GM23338 (cell line): ENCODE results near the gene CADPS2. TPM values are rescaled to one million over a fixed set of nuclear protein-coding genes. Genes with fewer than 3 reads are reported as not detected.
A peak's percentile ranks its signal among the peaks of the same experiment; 100 is the strongest.

Source experiments
- ATAC-seq: fragments of 200-7000 bp; cut with Tn5 transposase; 3 replicates; pipeline ENCODE4 v1.9.1; 2020
- DNase-seq: peaks from one replicate; pipeline ENCODE4 v3.0.0-alpha.2; 2015; ENCODE audit warnings: low spot score
- H2AFZ ChIP-seq: fragments of 200-600 bp; sonication (generic); 2 replicates; pipeline ENCODE4 v1.8.0; 2016; ENCODE audit warnings: antibody characterized with exemption, mild to moderate bottlenecking, moderate library complexity
- H3F3A ChIP-seq: fragments of 200-600 bp; sonication (generic); replicated peaks from 2 replicates; pipeline ENCODE4 v1.8.0; 2017; ENCODE audit warnings: antibody characterized with exemption, mixed run types, low read depth
- H3K27ac ChIP-seq: fragments of 200-600 bp; sonication (generic); 2 replicates; pipeline ENCODE4 v1.6.1; 2016; ENCODE audit warnings: low read depth
- H3K27me3 ChIP-seq: fragments of 200-600 bp; sonication (generic); 2 replicates; pipeline ENCODE4 v1.8.0; 2016; ENCODE audit warnings: mild to moderate bottlenecking, mixed run types, moderate library complexity; ENCODE audit not compliant: insufficient read depth
- H3K36me3 ChIP-seq: fragments of 200-600 bp; sonication (generic); 2 replicates; pipeline ENCODE4 v1.8.0; 2016; ENCODE audit warnings: mild to moderate bottlenecking; ENCODE audit not compliant: insufficient read depth
- H3K4me1 ChIP-seq: fragments of 200-600 bp; sonication (generic); 2 replicates; pipeline ENCODE4 v1.8.0; 2016; ENCODE audit warnings: mild to moderate bottlenecking, moderate library complexity; ENCODE audit not compliant: insufficient read depth
- H3K4me2 ChIP-seq: fragments of 200-600 bp; sonication (generic); 2 replicates; pipeline ENCODE4 v1.7.1; 2017; ENCODE audit warnings: mixed run types
- H3K4me3 ChIP-seq: fragments of 200-600 bp; sonication (generic); 2 replicates; pipeline ENCODE4 v1.6.1; 2016; ENCODE audit warnings: mixed run types
- H3K79me2 ChIP-seq: fragments of 200-600 bp; sonication (generic); replicated peaks from 2 replicates; pipeline ENCODE4 v1.8.0; 2017; ENCODE audit warnings: mild to moderate bottlenecking; ENCODE audit not compliant: insufficient read depth
- H3K9me2 ChIP-seq: fragments of 200-600 bp; sonication (generic); 2 replicates; pipeline ENCODE4 v1.8.0; 2017; ENCODE audit not compliant: insufficient read depth
- H4K20me1 ChIP-seq: fragments of 200-600 bp; sonication (generic); replicated peaks from 2 replicates; pipeline ENCODE4 v1.8.0; 2017; ENCODE audit warnings: mild to moderate bottlenecking; ENCODE audit not compliant: insufficient read depth
- H3K27ac Mint-ChIP-seq: 2 replicates; pipeline ENCODE4 v1.8.0; 2020; ENCODE audit warnings: inconsistent platforms, mild to moderate bottlenecking, moderate library complexity, mixed read lengths
- H3K27me3 Mint-ChIP-seq: 3 replicates; pipeline ENCODE4 v1.8.0; 2022; ENCODE audit warnings: low read depth, mild to moderate bottlenecking, moderate library complexity, mixed read lengths, inconsistent platforms; ENCODE audit not compliant: insufficient read depth, poor library complexity
- H3K36me3 Mint-ChIP-seq: 3 replicates; pipeline ENCODE4 v1.8.0; 2021; ENCODE audit warnings: low read depth, mild to moderate bottlenecking, inconsistent platforms, moderate library complexity, mixed read lengths
- H3K4me1 Mint-ChIP-seq: 3 replicates; pipeline ENCODE4 v1.8.0; 2020; ENCODE audit warnings: mild to moderate bottlenecking, inconsistent platforms, mixed read lengths
- H3K4me3 Mint-ChIP-seq: 3 replicates; pipeline ENCODE4 v1.8.0; 2021; ENCODE audit warnings: moderate library complexity, mild to moderate bottlenecking, inconsistent platforms, mixed read lengths
- H3K9me3 Mint-ChIP-seq: 3 replicates; pipeline ENCODE4 v1.8.0; 2020; ENCODE audit warnings: moderate library complexity, mild to moderate bottlenecking, inconsistent platforms, mixed read lengths
- CREB1 ChIP-seq: fragments of 250-450 bp; sonication (Bioruptor Pico); IDR thresholded peaks from 2 replicates; pipeline ENCODE4 v1.5.0; 2020; ENCODE audit warnings: low read depth, mild to moderate bottlenecking, moderate library complexity
- ETS1 ChIP-seq: IDR thresholded peaks from 2 replicates; pipeline ENCODE4 v1.6.1; 2016; ENCODE audit warnings: antibody characterized with exemption
- EZH2 ChIP-seq: fragments of 200-600 bp; sonication (generic); IDR thresholded peaks from one replicate; pipeline ENCODE4 v1.8.0; 2017; ENCODE audit warnings: antibody characterized with exemption, mild to moderate bottlenecking, low read depth; ENCODE audit not compliant: unreplicated experiment
- EZH2phosphoT487 ChIP-seq: fragments of 200-600 bp; sonication (generic); IDR thresholded peaks from one replicate; pipeline ENCODE4 v1.8.1; 2018; ENCODE audit warnings: antibody characterized with exemption; ENCODE audit not compliant: unreplicated experiment
- JUNB ChIP-seq: IDR thresholded peaks from one replicate; pipeline ENCODE4 v1.6.1; 2016; ENCODE audit warnings: antibody characterized with exemption; ENCODE audit not compliant: unreplicated experiment
- POLR2AphosphoS5 ChIP-seq: IDR thresholded peaks from 2 replicates; pipeline ENCODE4 v1.6.1; 2016; ENCODE audit warnings: antibody characterized with exemption, low read depth
- REST ChIP-seq: IDR thresholded peaks from one replicate; pipeline ENCODE4 v1.6.1; 2018; ENCODE audit warnings: antibody characterized with exemption; ENCODE audit not compliant: unreplicated experiment
- STAT1 ChIP-seq: IDR thresholded peaks from one replicate; pipeline ENCODE4 v1.6.1; 2016; ENCODE audit warnings: antibody characterized with exemption; ENCODE audit not compliant: unreplicated experiment
- ZNF114 ChIP-seq: fragments of 250-450 bp; sonication (Bioruptor Pico); IDR thresholded peaks from 2 replicates; pipeline ENCODE4 v1.5.0; 2020; ENCODE audit warnings: mild to moderate bottlenecking, moderate library complexity
- ZNF462 ChIP-seq: fragments of 250-450 bp; sonication (Bioruptor Pico); IDR thresholded peaks from 2 replicates; pipeline ENCODE4 v1.5.0; 2020; ENCODE audit warnings: mild to moderate bottlenecking, moderate library complexity
- polyA plus RNA-seq: library from polyadenylated mRNA; unstranded; fragments of >200 nt; fragmentation: Nextera tagmentation; extraction: Ambion mirVana; gene quantifications from 2 replicates; pipeline ENCODE4 v1.2.1, GENCODE V29; 2016
- total RNA-seq: library from RNA; depleted of rRNA; stranded (reverse); fragments of >200 nt; shearing (Covaris generic); gene quantifications from 2 replicates; pipeline ENCODE4 v1.2.3, GENCODE V29; 2014

CADPS2 gene
- total and polyA plus RNA-seq, 2 experiments from 2014 or later, result 16.3 to 36.9 TPM

- no peak overlapping the region for H2AFZ ChIP-seq
- no peaks in the 10 kb centered on the region for H3K36me3 ChIP-seq
- no peaks in the 10 kb centered on the region for H4K20me1 ChIP-seq
- peak; percentile 41; the same call in 2 of the 3 replicates for ATAC-seq
- Mint-ChIP-seq H3K27me3 (no peaks in the 10 kb centered on the region), H3K4me1 (peaks cover 35% of the 10 kb centered on the region), H3K4me3 (no peak overlapping the region), H3K9me3 (no peaks in the 10 kb centered on the region), H3K27ac (peak overlapping the region; percentile 84), H3K36me3 (no peaks in the 10 kb centered on the region; the same call in 2 of the 3 replicates)
- DNase-seq, result peak; percentile 37
- no peak for TF ChIP-seq ETS1
- TF ChIP-seq POLR2AphosphoS5, result no peak
- no peak for TF ChIP-seq JUNB
- no peak for TF ChIP-seq ZNF462 (CRISPR knock-in tag)
- TF ChIP-seq ZNF114 (CRISPR knock-in tag), result no peak
- no peak for TF ChIP-seq REST
- TF ChIP-seq CREB1 (CRISPR knock-in tag), result no peak
- no peak for TF ChIP-seq EZH2phosphoT487
- TF ChIP-seq STAT1, result no peak
- TF ChIP-seq EZH2, result no peak
- H3K4me1 ChIP-seq, result peaks cover 13% of the 10 kb centered on the region
- H3F3A ChIP-seq, result no peaks in the 10 kb centered on the region
- no peaks in the 10 kb centered on the region for H3K9me2 ChIP-seq
- no peaks in the 10 kb centered on the region for H3K79me2 ChIP-seq
- peak overlapping the region; percentile 18 for H3K27ac ChIP-seq
- H3K4me3 ChIP-seq, result no peak overlapping the region
- 0 out of 2 replicates have a peak overlapping the region, but pooled peaks have one; percentile 13 for H3K4me2 ChIP-seq
- H3K27me3 ChIP-seq, result no peaks in the 10 kb centered on the region
Measured at GRCh38 chr7:122584676-122585251, 301.5 kb downstream of the CADPS2 start.
